H1 (cell line): ENCODE results near the gene PSMD13. TPM values are rescaled to one million over a fixed set of nuclear protein-coding genes. Genes with fewer than 3 reads are reported as not detected.

Experiments
- CTCF ChIA-PET: fragments of 300-600 bp; sonication (Branson Sonifier 250); formaldehyde crosslinking; loops from one replicate; lab custom pipeline; 2021; ENCODE audit not compliant: partially characterized antibody; lab: Charles Lee
- POLR2A ChIA-PET: fragments of 300-600 bp; sonication (Branson Sonifier 250); formaldehyde crosslinking; loops from one replicate; lab custom pipeline; 2021; ENCODE audit warnings: inconsistent platforms; ENCODE audit not compliant: partially characterized antibody; lab: Charles Lee
- DNase-seq, 2 experiments: peaks; one replicate each; pipeline versions ENCODE4 v3.0.0 to v3.0.0-alpha.2; 2010 to 2022; ENCODE audit warnings: low spot score in 2 of 2, low read depth in 1 of 2, mixed read lengths in 1 of 2
- FAIRE-seq: peaks from 2 replicates; lab custom pipeline; 2011; peaks lifted over from hg19 to GRCh38; lab: Jason Lieb, UNC
- H2AFZ ChIP-seq: 2 replicates; pipeline ENCODE4 v1.8.1; 2012; ENCODE audit warnings: low read length, inconsistent platforms
- H2AK5ac ChIP-seq: 2 replicates; pipeline ENCODE4 v1.6.1; 2013; ENCODE audit warnings: low read depth, low read length
- H2BK120ac ChIP-seq: replicated peaks from 2 replicates; pipeline ENCODE3; 2013; ENCODE audit warnings: low read depth, low read length, inconsistent platforms
- H2BK12ac ChIP-seq: 2 replicates; pipeline ENCODE4 v1.6.1; 2013; ENCODE audit warnings: low read depth, low read length
- H2BK15ac ChIP-seq: 2 replicates; pipeline ENCODE4 v1.6.1; 2013; ENCODE audit warnings: low read length
- H2BK20ac ChIP-seq: 2 replicates; pipeline ENCODE4 v1.6.1; 2013; ENCODE audit warnings: low read length
- H2BK5ac ChIP-seq: 2 replicates; pipeline ENCODE4 v1.6.1; 2013; ENCODE audit warnings: low read depth, low read length
- H3K14ac ChIP-seq: 2 replicates; pipeline ENCODE4 v1.6.1; 2013; ENCODE audit warnings: inconsistent platforms; ENCODE audit not compliant: insufficient read length
- H3K18ac ChIP-seq: 2 replicates; pipeline ENCODE4 v1.6.1; 2013; ENCODE audit warnings: low read length; ENCODE audit errors: extremely low read depth
- H3K23ac ChIP-seq: 2 replicates; pipeline ENCODE4 v1.6.1; 2013; ENCODE audit warnings: inconsistent platforms; ENCODE audit not compliant: insufficient read length
- H3K23me2 ChIP-seq: 2 replicates; pipeline ENCODE4 v1.6.1; 2013; ENCODE audit warnings: low read depth, low read length
- H3K27ac ChIP-seq: 2 replicates; pipeline ENCODE4 v1.6.1; 2011; ENCODE audit warnings: low read depth, low read length, inconsistent platforms
- H3K27me3 ChIP-seq, 4 experiments: replicated peaks in 1 of 4; 1 replicate in 1 of 4; 2 replicates in 3 of 4; pipeline versions ENCODE4 v1.6.1 to v1.8.1; 2011 to 2013; ENCODE audit warnings: low read length in 3 of 4, mild to moderate bottlenecking in 3 of 4, inconsistent platforms in 2 of 4, mixed read lengths in 2 of 4, moderate library complexity in 1 of 4; ENCODE audit not compliant: control insufficient read depth in 3 of 4, insufficient read depth in 3 of 4; ENCODE audit errors: extremely low read depth in 1 of 4
- H3K36me3 ChIP-seq, 4 experiments: 2 replicates each; pipeline versions ENCODE4 v1.6.1 to v1.8.1; 2011 to 2013; ENCODE audit warnings: mild to moderate bottlenecking in 4 of 4, low read length in 3 of 4, moderate library complexity in 2 of 4, control low read depth in 1 of 4, inconsistent platforms in 1 of 4; ENCODE audit not compliant: insufficient read depth in 4 of 4, control insufficient read depth in 2 of 4
- H3K4ac ChIP-seq: replicated peaks from 2 replicates; pipeline ENCODE3; 2013; ENCODE audit warnings: low read length, low read depth, mixed read lengths, inconsistent platforms; ENCODE audit not compliant: insufficient read length
- H3K4me1 ChIP-seq, 4 experiments: replicated peaks in 1 of 4; 1 replicate in 1 of 4; 2 replicates in 3 of 4; pipeline versions ENCODE4 v1.6.1 to v1.8.1; 2011 to 2013; ENCODE audit warnings: low read length in 3 of 4, inconsistent platforms in 2 of 4, mixed read lengths in 1 of 4; ENCODE audit not compliant: insufficient read depth in 4 of 4, control insufficient read depth in 3 of 4
- H3K4me2 ChIP-seq, 2 experiments: 2 replicates each; pipeline versions ENCODE4 v1.6.1 to v1.8.1; 2011 to 2013; ENCODE audit warnings: low read depth in 2 of 2, low read length in 2 of 2, control low read depth in 1 of 2, inconsistent platforms in 1 of 2, mild to moderate bottlenecking in 1 of 2; ENCODE audit not compliant: insufficient read depth in 1 of 2
- H3K4me3 ChIP-seq, 4 experiments: fragments of 200-600, 300-600 bp in 1 of 4; sonication (generic), shearing (Covaris generic), sonication (Bioruptor Twin) in 1 of 4; 2 replicates each; pipeline versions ENCODE4 v1.5.1 to v1.8.1; 2011 to 2016; ENCODE audit warnings: low read length in 4 of 4, low read depth in 3 of 4, control low read depth in 2 of 4, inconsistent platforms in 2 of 4, mild to moderate bottlenecking in 2 of 4, mixed read lengths in 1 of 4, moderate library complexity in 1 of 4; ENCODE audit not compliant: insufficient read depth in 2 of 4; ENCODE audit errors: extremely low read depth in 1 of 4
- H3K56ac ChIP-seq: replicated peaks from 2 replicates; pipeline ENCODE3; 2013; ENCODE audit warnings: low read depth, mild to moderate bottlenecking, mixed read lengths, low read length, inconsistent platforms; ENCODE audit not compliant: insufficient read length
- H3K79me1 ChIP-seq: 2 replicates; pipeline ENCODE4 v1.6.1; 2013; ENCODE audit warnings: low read depth, low read length, control low read depth
- H3K79me2 ChIP-seq, 2 experiments: 2 replicates each; pipeline versions ENCODE4 v1.6.1 to v1.8.1; 2012 to 2013; ENCODE audit warnings: low read length in 2 of 2, mild to moderate bottlenecking in 2 of 2, inconsistent platforms in 1 of 2; ENCODE audit not compliant: insufficient read depth in 2 of 2, control insufficient read depth in 1 of 2
- H3K9ac ChIP-seq, 4 experiments: replicated peaks in 1 of 4; 1 replicate in 1 of 4; 2 replicates in 3 of 4; pipeline versions ENCODE4 v1.6.1 to v1.8.1; 2011 to 2013; ENCODE audit warnings: low read depth in 3 of 4, low read length in 3 of 4, control low read depth in 2 of 4, mild to moderate bottlenecking in 2 of 4, moderate library complexity in 2 of 4, inconsistent platforms in 1 of 4; ENCODE audit errors: extremely low read depth in 1 of 4
- H3K9me3 ChIP-seq, 2 experiments: 2 replicates each; pipeline versions ENCODE4 v1.6.1 to v1.8.1; 2012 to 2013; ENCODE audit warnings: mild to moderate bottlenecking in 2 of 2, moderate library complexity in 2 of 2, control low read depth in 1 of 2, inconsistent platforms in 1 of 2, low read depth in 1 of 2, low read length in 1 of 2, mixed read lengths in 1 of 2; ENCODE audit not compliant: insufficient read depth in 2 of 2
- H4K20me1 ChIP-seq, 2 experiments: replicated peaks in 1 of 2; 2 replicates each; pipeline versions ENCODE3 to v1.8.1; 2011 to 2013; ENCODE audit warnings: inconsistent platforms in 2 of 2, low read length in 2 of 2, mild to moderate bottlenecking in 1 of 2; ENCODE audit not compliant: insufficient read depth in 2 of 2, control insufficient read depth in 1 of 2
- H4K5ac ChIP-seq: 2 replicates; pipeline ENCODE4 v1.6.1; 2013; ENCODE audit warnings: low read length, low read depth, mixed read lengths, inconsistent platforms; ENCODE audit not compliant: insufficient read length
- H4K8ac ChIP-seq: 2 replicates; pipeline ENCODE4 v1.8.0; 2013; ENCODE audit warnings: mild to moderate bottlenecking, moderate library complexity, low read length, inconsistent platforms; ENCODE audit not compliant: insufficient read depth; ENCODE audit errors: extremely low read depth
- H4K91ac ChIP-seq: replicated peaks from 2 replicates; pipeline ENCODE3; 2013; ENCODE audit warnings: low read length, mixed read lengths, inconsistent platforms; ENCODE audit not compliant: insufficient read length
- BCL11A ChIP-seq, 2 experiments: IDR thresholded peaks; one replicate each; pipeline ENCODE4 v1.6.1; 2011; ENCODE audit warnings: low read depth in 2 of 2, low read length in 2 of 2, mild to moderate bottlenecking in 2 of 2
- CEBPB ChIP-seq: IDR thresholded peaks from 2 replicates; pipeline ENCODE4 v1.6.1; 2012; ENCODE audit warnings: low read depth, low read length
- CTBP2 ChIP-seq: IDR thresholded peaks from 2 replicates; pipeline ENCODE4 v1.7.0; 2011; ENCODE audit warnings: borderline replicate concordance, mild to moderate bottlenecking, moderate library complexity, mixed read lengths, low read length; ENCODE audit not compliant: insufficient read depth, insufficient read length
- EZH2 ChIP-seq: fragments of 200-600 bp; sonication (generic); IDR thresholded peaks from 2 replicates; pipeline ENCODE4 v1.7.1; 2012; ENCODE audit warnings: low read depth, mild to moderate bottlenecking, moderate library complexity, low read length, inconsistent platforms; ENCODE audit not compliant: severe bottlenecking
- HDAC6 ChIP-seq: IDR thresholded peaks from one replicate; pipeline ENCODE4 v1.7.1; 2012; ENCODE audit warnings: low read depth, mild to moderate bottlenecking, inconsistent platforms, low read length, moderate library complexity
- MAX ChIP-seq: IDR thresholded peaks from 2 replicates; pipeline ENCODE4 v1.6.1; 2012; ENCODE audit warnings: inconsistent platforms
- TAF1 ChIP-seq: IDR thresholded peaks from 2 replicates; pipeline ENCODE4 v1.6.1; 2011; ENCODE audit warnings: mild to moderate bottlenecking, low read depth, low read length
- TBP ChIP-seq: IDR thresholded peaks from 2 replicates; pipeline ENCODE4 v1.6.1; 2011; ENCODE audit warnings: low read depth, low read length, improper control_type of control experiment
- WGBS, 2 experiments: shearing (Covaris generic) in 1 of 2; methylation state at CpG; one replicate each; pipeline versions ENCODE4 v1.1.6 to v1.1.7; 2013 to 2015; ENCODE audit warnings: low lambda C conversion rate in 2 of 2, mixed read lengths in 2 of 2, inconsistent platforms in 1 of 2, low coverage in 1 of 2, missing lambda C conversion rate in 1 of 2; ENCODE audit not compliant: insufficient replicate concordance in 2 of 2, insufficient coverage in 1 of 2, insufficient read length in 1 of 2; ENCODE audit errors: extremely low coverage in 1 of 2, missing lambda C conversion rate in 1 of 2; 5-methylcytosine and 5-hydroxymethylcytosine counted together
- polyA plus RNA-seq, 7 experiments: library from polyadenylated mRNA; depleted of rRNA in 3 of 7; stranded (reverse) in 5 of 7; unstranded in 2 of 7; fragments of >200 nt in 5 of 7; fragments of 200-250 nt in 2 of 7; gene quantifications; 1 replicate in 5 of 7; 2 replicates in 1 of 7; 4 replicates in 1 of 7; pipeline versions ENCODE4 v1.2.1 to v1.2.3, GENCODE V29; 2011 to 2013; ENCODE audit warnings: missing spikeins in 2 of 7, mixed read lengths in 2 of 7
- total RNA-seq: library from RNA; stranded (reverse); fragmentation: NEBNext Ultra II Directional; extraction: Animal tissue kit (Norgen Biotek cat#: 25700); gene quantifications from 2 replicates; pipeline ENCODE4 v1.2.1, GENCODE V29; 2021
- TF ChIP-seq, protein P1 (sequence below): IDR thresholded peaks from 2 replicates; pipeline ENCODE4 v1.6.1; 2011; ENCODE audit warnings: low read depth, mild to moderate bottlenecking, low read length; ENCODE audit not compliant: insufficient read depth

The PSMD13 gene
- total and polyA plus RNA-seq, 2 of the 8 experiments (the other 6 are each of a cell fraction or from before 2014, with no cell fraction given), result 121 to 141 TPM

- no peak overlapping the region for H3K27ac ChIP-seq
- peaks cover 0 to 12% of the 10 kb centered on the region in 2 experiments; a peak in 3 of 4 replicates for H3K79me2 ChIP-seq
- H3K4ac ChIP-seq, result no peak overlapping the region
- H3K23ac ChIP-seq, result no peak overlapping the region
- peak in 1 of 2 experiments; percentile 27 for DNase-seq
- H3K79me1 ChIP-seq, result peaks cover 6% of the 10 kb centered on the region
- H2BK15ac ChIP-seq, result no peak overlapping the region
- H4K5ac ChIP-seq, result no peak overlapping the region
- H2AK5ac ChIP-seq, result no peak overlapping the region
- 85% methylated on average over 8 of the region's 8 CpGs; no CpG with 5 or more reads in 1 of the 2 experiments for WGBS, 2 experiments
- no peak overlapping the region for H3K4me3 ChIP-seq
- no peak overlapping the region for H2AFZ ChIP-seq
- H3K4me1 ChIP-seq, result peaks cover 0 to 7% (median 3%) of the 10 kb centered on the region in 4 experiments; a peak in 5 of 7 replicates
- no peak overlapping the region for H2BK12ac ChIP-seq
- peaks cover 0 to 10% (median 3%) of the 10 kb centered on the region in 4 experiments; a peak in 6 of 8 replicates for H3K36me3 ChIP-seq
- no peak overlapping the region for H3K56ac ChIP-seq
- H4K20me1 ChIP-seq, result peaks cover 0 to 27% of the 10 kb centered on the region in 2 experiments
- no peak overlapping the region for H3K18ac ChIP-seq
- ChIA-PET CTCF (interaction anchor here (0.9 to 2.0 kb wide), 3 partner anchors 10 to 161 kb away, joined by 3 to 7 read pairs (median 5); no protein-coding TSS in a partner anchor), POLR2A (interaction anchor here (0.6 kb wide), 1 partner anchor 48 kb away, joined by 3 read pairs; no protein-coding TSS in a partner anchor)
- H3K9me3 ChIP-seq, result peaks cover 0 to 4% of the 10 kb centered on the region in 2 experiments; a peak in 1 of 4 replicates
- H3K4me2 ChIP-seq, result no peak overlapping the region
- no peak overlapping the region for H4K91ac ChIP-seq
- no peak overlapping the region for H3K14ac ChIP-seq
- H2BK20ac ChIP-seq, result no peak overlapping the region
- FAIRE-seq, result no peak
- peaks cover 8% of the 10 kb centered on the region; the same call in 1 of the 2 replicates for H3K23me2 ChIP-seq
- no peak overlapping the region for H2BK5ac ChIP-seq
- no peaks in the 10 kb centered on the region for H3K27me3 ChIP-seq
- H4K8ac ChIP-seq, result no peak overlapping the region
- no peak overlapping the region for H2BK120ac ChIP-seq
- H3K9ac ChIP-seq, result no peak overlapping the region
- no peak for TF ChIP-seq EZH2
- TF ChIP-seq HDAC6, result no peak
- TF ChIP-seq, protein P1, sequence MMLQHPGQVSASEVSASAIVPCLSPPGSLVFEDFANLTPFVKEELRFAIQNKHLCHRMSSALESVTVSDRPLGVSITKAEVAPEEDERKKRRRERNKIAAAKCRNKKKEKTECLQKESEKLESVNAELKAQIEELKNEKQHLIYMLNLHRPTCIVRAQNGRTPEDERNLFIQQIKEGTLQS, result no peak
- no peak for TF ChIP-seq CEBPB
- no peak for TF ChIP-seq CTBP2
- no peak for TF ChIP-seq TAF1
- no peak for TF ChIP-seq TBP
- no peak for TF ChIP-seq BCL11A (IDR thresholded peaks at IDR 0.05; ENCODE audit: low read depth in 2 of 2, low read length in 2 of 2)
- TF ChIP-seq MAX, result no peak
Measured at GRCh38 chr11:202490-202889, 34.3 kb upstream of the PSMD13 start.
